HG03571 (cell line): Measurements from ENCODE around the gene PIK3IP1.
A peak's percentile ranks its signal among the peaks of the same experiment; 100 is the strongest.

ENCODE experiments used
- ATAC-seq: cut with Tn5 transposase; IDR thresholded peaks from one replicate; pipeline ENCODE4 v1.9.1; 2021; ENCODE audit not compliant: unreplicated experiment

The PIK3IP1 gene

GRCh38 chr22:31313366-31314147 is 21.3 kb upstream of the PIK3IP1 start:
- no peak for ATAC-seq

- no peak for ATAC-seq
Measured at GRCh38 chr22:31308181-31308580, 15.9 kb upstream of the PIK3IP1 start.

- no peak for ATAC-seq
Measured at GRCh38 chr22:31305194-31305593, 12.9 kb upstream of the PIK3IP1 start.

DNA sequence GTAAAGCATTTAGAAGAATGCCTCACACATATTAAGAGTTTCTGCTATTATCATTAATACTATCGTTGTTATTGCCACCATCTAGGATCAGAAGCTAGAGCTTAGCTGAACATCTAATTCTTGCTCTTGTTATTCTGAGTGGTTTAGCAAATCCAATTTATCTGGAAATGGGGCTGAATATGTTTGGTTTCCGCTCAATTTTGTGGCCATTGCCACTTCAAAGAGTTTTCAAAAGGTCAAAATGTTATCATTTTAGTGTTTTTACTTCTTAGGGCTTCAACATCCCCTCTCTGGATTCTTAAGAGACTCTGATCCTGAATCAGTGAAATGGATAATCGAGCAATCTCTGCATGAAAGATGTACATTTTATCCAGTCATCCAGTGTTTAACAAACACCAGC is 10.2 kb upstream of the PIK3IP1 start:
- ATAC-seq, result no peak

DNA sequence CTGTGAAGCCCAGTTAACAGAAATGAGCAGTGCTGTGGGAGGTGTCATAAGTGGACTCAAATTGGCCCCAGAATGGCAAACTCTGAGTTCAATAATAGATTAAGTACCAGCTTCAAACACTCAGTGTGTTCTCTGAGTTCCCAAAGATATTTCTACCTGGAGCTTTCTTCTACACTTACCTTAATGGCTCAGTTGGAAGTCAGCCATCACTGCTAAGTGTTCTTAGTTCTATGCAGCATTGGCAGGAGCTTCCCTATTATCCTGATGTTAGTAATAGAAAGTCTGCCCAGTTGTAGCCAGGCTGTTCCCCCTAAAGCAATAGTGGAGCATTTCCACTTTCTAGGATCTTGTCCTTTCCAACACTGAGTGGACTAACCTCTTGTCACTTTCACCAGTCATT is 9.7 kb upstream of the PIK3IP1 start:
- no peak for ATAC-seq

DNA sequence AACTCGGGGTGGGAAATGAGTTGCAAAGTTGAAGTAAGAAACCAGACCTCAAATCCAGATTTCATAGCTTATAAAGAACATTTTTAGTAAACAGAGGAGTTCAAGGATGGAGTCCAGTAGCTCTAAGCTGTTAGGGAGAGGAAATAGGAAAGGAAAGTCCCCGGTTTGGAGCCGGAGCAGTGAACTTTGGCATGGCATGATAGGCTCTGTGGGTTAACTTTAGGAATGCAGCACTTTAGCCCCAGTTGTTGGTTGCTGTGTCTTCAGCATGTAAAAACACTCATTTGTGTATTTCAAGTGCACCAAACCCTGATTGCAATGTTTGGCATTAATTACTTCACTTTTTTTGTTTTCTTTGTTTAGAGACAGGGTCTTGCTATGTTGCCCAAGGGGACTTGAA is 8.6 kb upstream of the PIK3IP1 start:
- ATAC-seq, result no peak

DNA sequence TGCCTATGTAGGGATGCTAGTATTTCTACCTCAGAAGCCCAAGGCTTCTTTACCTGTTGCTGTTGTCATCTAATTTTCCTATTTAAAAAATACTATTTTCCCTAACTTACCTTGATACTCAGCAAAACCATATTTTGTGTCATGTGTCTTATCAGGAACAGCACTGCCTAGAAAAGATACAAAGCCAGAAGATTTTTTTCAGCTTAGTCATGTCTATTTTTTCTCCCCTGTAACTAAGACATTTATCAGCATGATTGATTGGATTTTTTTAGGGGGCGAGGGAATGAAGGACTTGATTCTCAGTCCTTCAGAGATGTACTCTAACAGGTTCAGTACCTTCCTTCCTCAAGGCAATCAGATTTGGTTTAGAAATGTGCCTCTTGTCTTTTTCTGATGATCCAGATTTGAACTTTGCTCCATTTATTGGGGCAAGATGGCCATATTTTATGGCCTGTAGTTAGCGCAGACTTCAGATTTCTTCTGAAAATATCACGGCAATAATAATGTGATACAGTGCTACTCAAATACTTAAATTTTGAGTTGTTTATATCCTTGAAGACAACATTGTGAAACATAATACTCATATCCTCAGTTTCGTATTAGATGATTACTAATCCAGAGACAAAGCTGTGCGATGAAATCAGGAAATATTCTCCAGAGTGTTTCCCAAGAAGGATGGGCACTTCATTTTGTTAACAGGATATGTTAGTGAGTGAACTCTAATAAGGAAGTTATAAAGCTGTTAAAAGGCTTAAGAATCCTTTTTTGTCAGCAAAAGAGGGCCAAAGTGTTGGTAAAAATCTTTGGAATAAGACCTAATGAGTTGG is 3.8 kb upstream of the PIK3IP1 start:
- no peak for ATAC-seq

DNA sequence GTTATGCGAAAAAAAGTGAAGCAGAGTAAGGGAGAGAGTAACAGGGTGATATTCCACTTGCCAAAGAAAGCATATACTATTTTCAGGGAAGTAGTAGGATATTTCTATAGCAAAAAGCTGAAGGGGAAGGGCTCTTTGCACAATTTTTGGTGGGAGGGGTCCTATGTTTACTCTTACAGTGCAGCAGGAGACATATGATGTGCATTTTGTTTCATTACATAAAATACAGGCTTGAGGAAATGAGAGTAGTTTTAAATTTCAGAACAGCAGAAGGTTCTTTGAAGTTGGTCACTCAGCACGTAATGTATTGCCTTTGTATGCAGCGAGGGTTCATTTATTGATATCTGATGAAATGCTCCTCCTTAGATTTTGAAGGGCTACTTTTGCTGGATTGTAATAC is 3.1 kb upstream of the PIK3IP1 start:
- no peak for ATAC-seq

GRCh38 chr22:31291481-31292235 is 630 bp downstream of the PIK3IP1 start:
- no peak for ATAC-seq

DNA sequence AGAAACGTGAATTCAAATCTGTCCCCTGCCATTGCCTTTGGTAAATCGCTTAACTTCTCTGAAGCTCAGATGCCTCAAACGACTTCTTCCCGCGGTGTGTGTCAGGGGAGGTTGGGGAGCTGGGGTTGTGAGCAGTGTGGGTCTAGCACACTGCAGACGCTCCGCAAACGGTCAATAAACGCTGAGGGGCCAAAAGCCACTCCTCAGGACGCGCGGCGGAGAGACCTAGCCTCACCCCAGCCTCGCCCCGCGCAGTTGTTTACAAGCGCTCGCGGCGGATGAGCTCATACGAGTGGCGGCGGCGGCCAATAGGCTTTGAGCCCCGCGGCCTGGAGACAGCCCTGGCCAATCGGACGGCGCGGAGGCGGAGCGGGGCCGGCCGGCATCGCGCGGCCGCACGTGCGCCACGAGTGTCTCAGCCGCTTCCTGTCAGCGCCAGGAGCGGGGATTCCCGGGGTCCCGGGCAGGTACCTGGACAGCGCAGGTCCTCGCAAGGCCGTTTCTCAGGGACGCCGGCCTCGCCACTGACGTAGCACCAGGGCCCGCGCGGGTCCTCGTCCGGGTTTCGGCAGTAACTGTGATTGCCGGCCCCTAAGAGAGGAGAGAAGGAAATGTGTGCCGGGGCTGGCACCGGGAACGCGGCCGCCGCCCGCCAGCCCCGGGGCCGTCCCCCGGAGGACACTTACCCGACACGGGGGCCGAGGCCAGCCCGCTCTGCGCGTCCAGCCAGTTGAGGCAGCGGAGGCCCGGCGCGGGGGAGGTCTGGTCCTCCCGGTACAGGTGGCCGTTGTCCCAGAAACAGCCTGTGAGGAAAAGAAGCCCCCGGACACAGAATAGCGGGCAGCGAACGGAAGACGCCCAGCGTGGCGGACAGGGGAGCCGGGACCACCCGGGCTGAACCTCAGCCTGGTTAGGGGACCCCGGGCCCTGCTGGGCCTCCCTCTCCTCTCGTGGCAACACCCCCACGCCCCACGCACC is 1.5 kb downstream of the PIK3IP1 start:
- ATAC-seq, result peak; percentile 83

- ATAC-seq, result no peak
Measured at GRCh38 chr22:31289344-31289743, 2.9 kb downstream of the PIK3IP1 start.

DNA sequence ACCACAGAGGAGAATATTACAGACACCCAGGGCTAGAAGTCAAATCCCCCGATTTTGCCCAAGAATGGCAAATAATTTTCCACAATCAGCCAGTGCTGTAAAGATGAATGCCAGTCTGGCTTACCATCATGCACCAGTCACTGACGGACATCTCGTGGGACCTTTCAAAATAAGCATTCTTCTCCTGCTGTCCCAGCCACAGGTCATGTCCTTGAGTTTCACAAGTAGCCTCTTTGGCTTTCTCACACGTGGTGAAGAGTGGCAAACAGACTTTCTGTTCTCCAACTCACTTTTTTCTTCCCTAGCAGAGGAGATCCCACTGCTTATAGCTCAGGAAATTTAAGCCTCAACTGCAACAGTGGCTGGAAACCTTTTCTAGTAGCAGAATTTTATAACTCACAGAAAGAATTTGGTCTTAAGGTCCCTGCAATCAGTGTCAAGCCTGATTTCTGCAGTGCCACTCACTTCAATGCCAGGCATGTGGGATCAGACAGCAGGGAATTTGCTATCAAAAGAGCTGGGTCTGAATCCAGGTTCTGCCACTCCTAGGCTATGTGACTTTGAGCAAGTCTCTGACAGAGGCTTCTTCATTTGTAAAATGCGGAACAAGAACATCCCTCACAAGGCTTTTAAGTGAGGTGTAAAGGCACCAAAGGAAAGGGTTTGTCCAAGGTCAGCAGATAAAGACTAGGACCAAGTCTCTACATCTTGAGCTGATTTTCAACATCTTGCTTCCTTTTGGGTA is 3.6 kb downstream of the PIK3IP1 start:
- no peak for ATAC-seq

DNA sequence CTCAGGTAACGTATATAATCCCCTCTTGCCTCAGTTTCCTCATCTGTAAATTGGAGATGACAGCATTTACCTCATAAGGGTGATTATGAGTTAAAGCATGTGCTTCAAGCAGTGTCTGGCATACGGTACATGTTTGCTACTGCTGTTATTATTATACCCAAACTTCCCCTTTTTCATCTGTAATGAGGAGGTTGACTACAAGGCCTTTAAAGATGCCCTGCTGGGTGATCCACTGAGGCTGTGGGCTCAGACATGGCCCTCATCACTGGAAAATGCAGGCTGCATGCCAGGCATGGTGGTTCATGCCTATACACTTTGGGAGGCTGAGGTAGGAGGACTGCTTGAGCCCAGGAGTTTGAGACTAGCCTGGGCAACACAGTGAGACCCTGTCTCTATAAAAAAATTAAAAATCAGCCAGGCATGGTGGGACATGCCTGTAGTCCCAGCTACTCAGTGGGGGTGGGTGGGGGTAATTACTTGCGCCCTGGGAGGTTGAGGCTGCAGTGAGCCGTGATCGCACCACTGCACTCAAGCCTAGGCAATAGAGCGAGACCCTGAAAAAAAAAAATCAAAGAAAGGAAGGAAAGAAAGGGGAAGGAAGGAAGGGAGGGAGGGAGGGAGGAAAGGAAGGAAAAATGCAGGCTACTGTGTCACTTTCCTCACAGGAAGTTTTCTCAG is 4.3 kb downstream of the PIK3IP1 start:
- no peak for ATAC-seq

DNA sequence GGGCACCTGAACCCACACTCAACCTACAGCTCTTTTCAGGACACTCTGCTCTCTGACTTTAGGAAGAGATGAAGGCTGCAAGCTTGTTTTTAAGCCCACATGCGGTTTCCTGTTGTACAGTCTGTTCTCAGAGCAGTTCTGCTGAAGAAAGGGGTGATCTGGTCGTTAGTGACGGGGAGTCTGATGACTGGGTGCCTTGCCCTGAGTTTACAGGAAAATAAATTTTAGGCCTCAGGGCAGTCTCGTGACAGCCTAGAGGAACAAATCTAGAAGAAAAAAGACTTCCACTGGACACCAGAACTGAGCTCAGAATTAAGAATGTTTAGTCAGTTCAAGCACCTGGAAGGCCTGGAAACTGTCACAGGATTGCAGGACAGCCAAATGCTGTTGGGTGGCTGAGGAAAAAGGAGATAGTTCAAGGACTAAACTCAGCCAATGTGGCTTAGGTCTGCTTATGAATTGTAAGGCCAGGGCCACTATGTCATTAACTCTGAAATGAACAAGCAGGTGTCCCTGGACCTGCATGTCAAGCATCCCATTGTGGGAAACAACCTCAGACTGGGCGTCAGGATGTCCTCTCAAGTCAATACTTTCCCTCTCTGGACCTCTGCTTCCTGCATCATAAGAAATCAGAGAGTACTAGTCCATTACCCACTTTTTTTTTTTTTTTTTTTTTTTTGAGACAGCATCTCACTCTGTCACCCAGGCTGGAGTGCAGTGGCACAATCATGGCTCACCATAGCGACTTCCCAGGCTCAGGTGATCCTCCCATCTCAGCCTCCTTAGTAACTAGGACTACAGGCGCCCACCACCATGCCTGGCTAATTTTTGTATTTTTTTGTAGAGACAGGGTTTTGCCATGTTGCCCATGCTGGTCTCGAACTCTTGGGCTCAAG is 5.7 kb downstream of the PIK3IP1 start:
- ATAC-seq, result no peak

GRCh38 chr22:31284281-31285155 is 7.8 kb downstream of the PIK3IP1 start:
- no peak for ATAC-seq

DNA sequence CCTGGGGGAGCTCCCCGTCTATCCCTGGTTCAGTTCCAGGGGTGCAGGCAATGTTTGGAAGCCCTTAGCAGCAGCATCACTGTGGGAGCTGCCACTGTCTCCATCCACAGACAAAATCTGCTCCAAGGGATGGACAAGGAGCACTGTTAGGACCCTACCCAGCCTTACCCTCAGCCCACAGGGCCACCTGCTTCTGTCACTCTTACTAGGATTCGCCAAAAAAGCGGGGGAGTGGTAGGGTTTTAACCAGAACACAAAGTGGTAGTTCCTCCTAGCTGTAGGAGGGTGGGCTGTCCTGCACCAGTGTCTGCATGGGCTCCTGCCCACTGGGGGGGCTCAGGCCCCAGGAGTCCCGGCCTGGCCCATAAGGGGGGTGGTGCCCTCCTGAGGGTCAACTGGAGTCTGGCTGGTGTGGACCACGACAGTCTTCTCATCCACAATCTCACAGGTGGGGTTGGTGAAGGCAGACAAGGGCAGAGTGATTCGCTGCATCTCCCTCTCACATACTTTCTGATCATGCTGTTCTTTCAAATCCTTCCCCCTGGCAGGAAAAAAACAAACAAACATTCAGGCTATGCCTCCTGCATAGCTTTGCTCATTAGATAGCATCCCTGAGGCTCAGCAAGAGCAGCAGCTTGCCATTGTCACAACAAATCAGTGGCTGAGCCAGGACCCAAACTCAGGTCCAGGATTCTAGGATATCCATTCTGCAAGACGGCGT is 9.4 kb downstream of the PIK3IP1 start:
- no peak for ATAC-seq

- ATAC-seq, result no peak
Measured at GRCh38 chr22:31281733-31282132, 10.6 kb downstream of the PIK3IP1 start.
